Endothelial cell of umbilical vein (primary cell): ENCODE data around the gene MAMDC4. TPM values are rescaled to one million over a fixed set of nuclear protein-coding genes. Genes with fewer than 3 reads are reported as not detected.

Experiments
- BruUV-seq: library from RNA; stranded (reverse); fragments of 400-500 nt; replicated peaks from 2 replicates; lab custom pipeline; 2021; lab: Mats Ljungman, UMichigan
- CTCF ChIA-PET: fragments of 300-600, 350-600 bp; sonication (Branson Sonifier 250); formaldehyde crosslinking; loops from one replicate; lab custom pipeline; 2021; ENCODE audit warnings: antibody characterized with exemption, inconsistent platforms; lab: Charles Lee
- POLR2A ChIA-PET: fragments of 300-600, 350-600 bp; sonication (Branson Sonifier 250); formaldehyde crosslinking; loops from one replicate; lab custom pipeline; 2021; ENCODE audit warnings: antibody characterized with exemption, inconsistent platforms; lab: Charles Lee
- DNase-seq: peaks from one replicate; pipeline ENCODE4 v3.0.0-alpha.2; 2011; ENCODE audit warnings: low read depth, low spot score
- FAIRE-seq: peaks from 2 replicates; lab custom pipeline; 2011; peaks lifted over from hg19 to GRCh38; lab: Jason Lieb, UNC
- H2AFZ ChIP-seq: 2 replicates; pipeline ENCODE4 v1.6.0; 2012; ENCODE audit warnings: low read depth, low read length, control low read depth, inconsistent platforms
- H3K27ac ChIP-seq: 2 replicates; pipeline ENCODE4 v1.5.1; 2011; ENCODE audit warnings: low read depth, mild to moderate bottlenecking, control low read depth, low read length, moderate library complexity; ENCODE audit not compliant: insufficient read depth
- H3K27me3 ChIP-seq, 2 experiments: 2 replicates each; pipeline versions ENCODE4 v1.6.0 to v1.6.1; 2011; ENCODE audit warnings: low read length in 2 of 2, mixed read lengths in 1 of 2; ENCODE audit not compliant: control insufficient read depth in 2 of 2, insufficient read depth in 2 of 2
- H3K36me3 ChIP-seq, 2 experiments: 2 replicates in 1 of 2; 3 replicates in 1 of 2; pipeline ENCODE4 v1.5.1; 2011; ENCODE audit warnings: low read length in 2 of 2, mild to moderate bottlenecking in 1 of 2, moderate library complexity in 1 of 2; ENCODE audit not compliant: control insufficient read depth in 2 of 2, insufficient read depth in 2 of 2; ENCODE audit errors: extremely low read depth in 1 of 2
- H3K4me1 ChIP-seq: 3 replicates; pipeline ENCODE4 v1.5.1; 2011; ENCODE audit warnings: mild to moderate bottlenecking, low read length; ENCODE audit not compliant: control insufficient read depth, insufficient read depth; ENCODE audit errors: extremely low read depth
- H3K4me2 ChIP-seq: 2 replicates; pipeline ENCODE4 v1.6.1; 2011; ENCODE audit warnings: low read length, control low read depth, mixed read lengths; ENCODE audit not compliant: insufficient read depth
- H3K4me3 ChIP-seq, 3 experiments: fragments of 200-600 bp in 1 of 3; sonication (generic), shearing (Covaris generic) in 1 of 3; replicated peaks in 1 of 3; 2 replicates each; pipeline ENCODE4 v1.5.1; 2011 to 2016; ENCODE audit warnings: control low read depth in 3 of 3, low read length in 3 of 3, mild to moderate bottlenecking in 2 of 3, inconsistent platforms in 1 of 3, low read depth in 1 of 3, moderate library complexity in 1 of 3; ENCODE audit not compliant: insufficient read depth in 1 of 3
- H3K79me2 ChIP-seq: 2 replicates; pipeline ENCODE4 v1.6.0; 2012; ENCODE audit warnings: low read length, inconsistent platforms; ENCODE audit not compliant: control insufficient read depth, insufficient read depth
- H3K9ac ChIP-seq: replicated peaks from 2 replicates; pipeline ENCODE3; 2011; ENCODE audit warnings: low read length, control low read depth; ENCODE audit not compliant: insufficient read depth; ENCODE audit errors: extremely low read depth
- H3K9me1 ChIP-seq: replicated peaks from 3 replicates; pipeline ENCODE4 v1.6.0; 2011; ENCODE audit warnings: mild to moderate bottlenecking, low read length; ENCODE audit not compliant: control insufficient read depth, insufficient read depth; ENCODE audit errors: extremely low read depth
- H3K9me3 ChIP-seq: replicated peaks from 2 replicates; pipeline ENCODE4 v1.5.1; 2012; ENCODE audit warnings: low read length, inconsistent platforms; ENCODE audit not compliant: control insufficient read depth, insufficient read depth
- H4K20me1 ChIP-seq: replicated peaks from 2 replicates; pipeline ENCODE3; 2011; ENCODE audit warnings: mild to moderate bottlenecking, low read length; ENCODE audit not compliant: control insufficient read depth, insufficient read depth; ENCODE audit errors: extremely low read depth
- EZH2 ChIP-seq: IDR thresholded peaks from 2 replicates; pipeline ENCODE4 v1.6.1; 2012; ENCODE audit warnings: borderline replicate concordance, low read depth, mild to moderate bottlenecking, moderate library complexity, low read length, inconsistent platforms; ENCODE audit not compliant: severe bottlenecking
- FOS ChIP-seq: IDR thresholded peaks from 2 replicates; pipeline ENCODE4 v1.6.1; 2011; ENCODE audit warnings: mild to moderate bottlenecking, low read length, moderate library complexity, borderline replicate concordance; ENCODE audit not compliant: insufficient read depth
- GATA2 ChIP-seq: IDR thresholded peaks from 2 replicates; pipeline ENCODE4 v1.7.0; 2011; ENCODE audit warnings: low read depth, mild to moderate bottlenecking, moderate library complexity, mixed read lengths, low read length; ENCODE audit not compliant: insufficient read length, insufficient read depth
- JUN ChIP-seq: IDR thresholded peaks from 2 replicates; pipeline ENCODE4 v1.6.1; 2011; ENCODE audit warnings: borderline replicate concordance, low read depth; ENCODE audit not compliant: insufficient read length, insufficient read depth
- MAX ChIP-seq: IDR thresholded peaks from 2 replicates; pipeline ENCODE4 v1.6.1; 2011; ENCODE audit not compliant: insufficient read depth, insufficient read length
- MYC ChIP-seq: IDR thresholded peaks from one replicate; pipeline ENCODE4 v1.6.1; 2011; ENCODE audit warnings: mild to moderate bottlenecking, low read depth, low read length
- POLR2A ChIP-seq: IDR thresholded peaks from 2 replicates; pipeline ENCODE4 v1.6.1; 2012; ENCODE audit warnings: low read depth, mild to moderate bottlenecking, control low read depth, low read length
- POLR2AphosphoS5 ChIP-seq: IDR thresholded peaks from 2 replicates; pipeline ENCODE4 v1.6.1; 2012; ENCODE audit warnings: low read depth, mild to moderate bottlenecking, control low read depth, low read length, moderate library complexity; ENCODE audit not compliant: insufficient read depth
- dilution Hi-C: fragments of 300-500 bp; cut with MboI; formaldehyde crosslinking; loops from one replicate; pipeline ENCODE4 v1.15.0; 2019; ENCODE audit warnings: low sequenced_read_pairs; ENCODE audit not compliant: extremely low pct_ligation_motif_present
- intact Hi-C: fragments of 100-400 bp; cut with micrococcal nuclease; formaldehyde crosslinking; loops from one replicate; pipeline ENCODE4 v1.10.0; 2022
- polyA plus RNA-seq, 4 experiments: library from polyadenylated mRNA; depleted of rRNA in 3 of 4; stranded (reverse) in 3 of 4; unstranded in 1 of 4; fragments of >200 nt; gene quantifications; 2 replicates each; pipeline versions ENCODE4 v1.2.1 to v1.2.3, GENCODE V29; 2011 to 2012; ENCODE audit warnings: missing spikeins in 1 of 4
- total RNA-seq: library from RNA; stranded (reverse); gene quantifications from 2 replicates; pipeline ENCODE4 v1.2.3, GENCODE V29; 2021
- TF ChIP-seq, protein P1 (sequence below), 2 donors: IDR thresholded peaks; 1 replicate in 1 of 2; 2 replicates in 1 of 2; pipeline ENCODE4 v1.5.1; 2011; ENCODE audit warnings: low read length in 2 of 2, mild to moderate bottlenecking in 2 of 2, moderate library complexity in 2 of 2, control low read depth in 1 of 2, inconsistent platforms in 1 of 2, low read depth in 1 of 2; ENCODE audit not compliant: insufficient read depth in 1 of 2; ENCODE audit errors: extremely low read depth in 1 of 2

The MAMDC4 gene
- total and polyA plus RNA-seq, 2 donors (not counting 3 experiments of a cell fraction or from before 2014, with no cell fraction given) = 3.6 to 7.2 TPM

DNA sequence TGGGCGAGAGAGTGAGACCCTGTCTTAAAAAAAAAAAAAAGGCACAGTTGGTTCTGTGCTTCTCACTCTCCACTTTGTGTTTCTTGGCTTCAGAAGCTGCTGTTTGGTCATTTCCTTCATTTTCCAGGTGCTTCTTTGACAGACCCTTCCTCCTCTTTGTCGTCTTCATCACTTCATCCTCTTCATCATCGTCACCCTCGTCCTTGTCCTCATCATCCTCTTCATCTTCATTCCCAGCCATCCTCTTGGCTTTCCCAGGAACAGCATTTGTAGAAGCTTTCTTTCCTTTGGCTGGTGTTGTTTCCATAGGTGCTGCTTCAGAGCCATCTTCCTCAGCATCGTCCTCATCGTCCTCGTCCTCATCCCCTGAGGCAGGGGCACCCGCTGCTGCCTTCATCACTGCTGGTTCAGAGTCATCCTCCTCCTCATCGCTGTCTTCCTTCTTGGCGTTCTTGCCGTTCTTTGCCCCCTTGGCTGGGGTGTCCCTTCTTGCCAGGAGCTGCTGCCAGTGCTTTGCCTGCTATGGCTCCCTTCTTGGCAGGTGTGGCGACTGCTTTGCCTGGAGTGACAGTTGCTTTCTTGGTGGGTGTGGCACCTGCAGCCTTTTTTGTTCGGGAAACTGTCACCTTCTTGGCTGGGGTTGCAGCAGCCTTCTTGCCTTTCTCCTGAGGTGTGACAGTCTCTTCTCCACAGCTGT is 37.3 kb upstream of the MAMDC4 start:
- DNase-seq = no peak
- Histone ChIP-seq H3K79me2 (peaks cover 34% of the 10 kb centered on the region), H4K20me1 (peaks cover 2% of the 10 kb centered on the region), H3K9me3 (no peaks in the 10 kb centered on the region), H3K9ac (no peak overlapping the region), H2AFZ (no peak overlapping the region), H3K4me3 (no peak overlapping the region), H3K36me3 (peaks cover 6 to 10% of the 10 kb centered on the region in 2 experiments), H3K4me2 (no peak overlapping the region), H3K27ac (no peak overlapping the region), H3K9me1 (no peaks in the 10 kb centered on the region), H3K4me1 (no peaks in the 10 kb centered on the region), H3K27me3 (no peaks in the 10 kb centered on the region)
- no TSS peak for BruUV-seq
- dilution Hi-C loops = loop anchor here (25.0 kb wide), 1 partner anchor 122 kb away; the partner anchor contains the start of genes C8G and FBXW5
- TF ChIP-seq POLR2AphosphoS5 = no peak
- TF ChIP-seq POLR2A = no peak
- TF ChIP-seq, protein P1, sequence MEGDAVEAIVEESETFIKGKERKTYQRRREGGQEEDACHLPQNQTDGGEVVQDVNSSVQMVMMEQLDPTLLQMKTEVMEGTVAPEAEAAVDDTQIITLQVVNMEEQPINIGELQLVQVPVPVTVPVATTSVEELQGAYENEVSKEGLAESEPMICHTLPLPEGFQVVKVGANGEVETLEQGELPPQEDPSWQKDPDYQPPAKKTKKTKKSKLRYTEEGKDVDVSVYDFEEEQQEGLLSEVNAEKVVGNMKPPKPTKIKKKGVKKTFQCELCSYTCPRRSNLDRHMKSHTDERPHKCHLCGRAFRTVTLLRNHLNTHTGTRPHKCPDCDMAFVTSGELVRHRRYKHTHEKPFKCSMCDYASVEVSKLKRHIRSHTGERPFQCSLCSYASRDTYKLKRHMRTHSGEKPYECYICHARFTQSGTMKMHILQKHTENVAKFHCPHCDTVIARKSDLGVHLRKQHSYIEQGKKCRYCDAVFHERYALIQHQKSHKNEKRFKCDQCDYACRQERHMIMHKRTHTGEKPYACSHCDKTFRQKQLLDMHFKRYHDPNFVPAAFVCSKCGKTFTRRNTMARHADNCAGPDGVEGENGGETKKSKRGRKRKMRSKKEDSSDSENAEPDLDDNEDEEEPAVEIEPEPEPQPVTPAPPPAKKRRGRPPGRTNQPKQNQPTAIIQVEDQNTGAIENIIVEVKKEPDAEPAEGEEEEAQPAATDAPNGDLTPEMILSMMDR (IDR thresholded peaks at IDR 0.05; ENCODE audit: extremely low read depth in 1 of 2, insufficient read depth in 1 of 2, low read depth in 1 of 2, low read length in 2 of 2) = no peak
- no peak for TF ChIP-seq MAX
- TF ChIP-seq JUN = no peak
- no peak for TF ChIP-seq FOS
- no peak for TF ChIP-seq GATA2
- no peak for TF ChIP-seq MYC
- TF ChIP-seq EZH2 = no peak
- POLR2A ChIA-PET = no interaction called here
- no peak for FAIRE-seq
- intact Hi-C loops = no loop called here
- CTCF ChIA-PET = interaction anchor here (0.6 to 1.8 kb wide), 3 partner anchors 15 to 214 kb away, joined by 5 to 7 read pairs (median 6); partner anchors contain the start of gene AJM1
